Islet of Langerhans (tissue), 1 donor: Measurements from ENCODE around the gene ARHGEF1.
"Not testable (repeated sequence)": the region's sequence is repeated elsewhere in the genome, so short reads cannot be mapped to it uniquely, and the experiment has no call there.

Source experiments
- FAIRE-seq: peaks from one replicate; lab custom pipeline; 2011; peaks lifted over from hg19 to GRCh38; lab: Jason Lieb, UNC

The ARHGEF1 gene

GRCh38 chr19:41930926-41931592, 48.1 kb downstream of the ARHGEF1 start:
- FAIRE-seq: no peak

GRCh38 chr19:41932259-41932719, 49.3 kb downstream of the ARHGEF1 start:
- no peak for FAIRE-seq

GRCh38 chr19:41932720-41933332, 49.8 kb downstream of the ARHGEF1 start:
- FAIRE-seq: no peak

GRCh38 chr19:41933693-41934426, 50.9 kb downstream of the ARHGEF1 start:
- no peak for FAIRE-seq

- FAIRE-seq: no peak
These were observed 51.9 kb downstream of the ARHGEF1 start for GRCh38 chr19:41934849-41935374.

GRCh38 chr19:41935760-41936415, 52.9 kb downstream of the ARHGEF1 start:
- no peak for FAIRE-seq

- no peak for FAIRE-seq
These were observed 53.4 kb downstream of the ARHGEF1 start for GRCh38 chr19:41936416-41936850.

- FAIRE-seq: no peak
These were observed 54.0 kb downstream of the ARHGEF1 start for GRCh38 chr19:41936961-41937360.

- FAIRE-seq: no peak
These were observed 54.8 kb downstream of the ARHGEF1 start for GRCh38 chr19:41937525-41938468.

GRCh38 chr19:41939209-41939608, 56.2 kb downstream of the ARHGEF1 start:
- not testable (repeated sequence) for FAIRE-seq

GRCh38 chr19:41939861-41940730, 57.1 kb downstream of the ARHGEF1 start:
- no peak for FAIRE-seq

- no peak for FAIRE-seq
These were observed 57.9 kb downstream of the ARHGEF1 start for GRCh38 chr19:41940731-41941409.

GRCh38 chr19:41941410-41942202, 58.6 kb downstream of the ARHGEF1 start:
- no peak for FAIRE-seq

- FAIRE-seq: no peak
These were observed 61.4 kb downstream of the ARHGEF1 start for GRCh38 chr19:41944336-41944735.

GRCh38 chr19:41945135-41945766, 62.3 kb downstream of the ARHGEF1 start:
- FAIRE-seq: no peak

- no peak for FAIRE-seq
These were observed 64.1 kb downstream of the ARHGEF1 start for GRCh38 chr19:41947091-41947490.

GRCh38 chr19:41951686-41952172, 68.7 kb downstream of the ARHGEF1 start:
- FAIRE-seq: no peak

GRCh38 chr19:41955521-41955920, 72.5 kb downstream of the ARHGEF1 start:
- FAIRE-seq: no peak
